Endothelial cell of umbilical vein (primary cell): ENCODE measurements around the gene TXNDC17. TPM values are rescaled to one million over a fixed set of nuclear protein-coding genes. Genes with fewer than 3 reads are reported as not detected.

Source experiments
- BruUV-seq: library from RNA; stranded (reverse); fragments of 400-500 nt; replicated peaks from 2 replicates; lab custom pipeline; 2021; lab: Mats Ljungman, UMichigan
- CTCF ChIA-PET: fragments of 300-600, 350-600 bp; sonication (Branson Sonifier 250); formaldehyde crosslinking; loops from one replicate; lab custom pipeline; 2021; ENCODE audit warnings: antibody characterized with exemption, inconsistent platforms; lab: Charles Lee
- POLR2A ChIA-PET: fragments of 300-600, 350-600 bp; sonication (Branson Sonifier 250); formaldehyde crosslinking; loops from one replicate; lab custom pipeline; 2021; ENCODE audit warnings: antibody characterized with exemption, inconsistent platforms; lab: Charles Lee
- DNase-seq: peaks from one replicate; pipeline ENCODE4 v3.0.0-alpha.2; 2011; ENCODE audit warnings: low read depth, low spot score
- FAIRE-seq: peaks from 2 replicates; lab custom pipeline; 2011; peaks lifted over from hg19 to GRCh38; lab: Jason Lieb, UNC
- H2AFZ ChIP-seq: 2 replicates; pipeline ENCODE4 v1.6.0; 2012; ENCODE audit warnings: low read depth, low read length, control low read depth, inconsistent platforms
- H3K27ac ChIP-seq: 2 replicates; pipeline ENCODE4 v1.5.1; 2011; ENCODE audit warnings: low read depth, mild to moderate bottlenecking, control low read depth, low read length, moderate library complexity; ENCODE audit not compliant: insufficient read depth
- H3K27me3 ChIP-seq, 2 experiments: 2 replicates each; pipeline versions ENCODE4 v1.6.0 to v1.6.1; 2011; ENCODE audit warnings: low read length in 2 of 2, mixed read lengths in 1 of 2; ENCODE audit not compliant: control insufficient read depth in 2 of 2, insufficient read depth in 2 of 2
- H3K36me3 ChIP-seq, 2 experiments: 2 replicates in 1 of 2; 3 replicates in 1 of 2; pipeline ENCODE4 v1.5.1; 2011; ENCODE audit warnings: low read length in 2 of 2, mild to moderate bottlenecking in 1 of 2, moderate library complexity in 1 of 2; ENCODE audit not compliant: control insufficient read depth in 2 of 2, insufficient read depth in 2 of 2; ENCODE audit errors: extremely low read depth in 1 of 2
- H3K4me1 ChIP-seq: 3 replicates; pipeline ENCODE4 v1.5.1; 2011; ENCODE audit warnings: mild to moderate bottlenecking, low read length; ENCODE audit not compliant: control insufficient read depth, insufficient read depth; ENCODE audit errors: extremely low read depth
- H3K4me2 ChIP-seq: 2 replicates; pipeline ENCODE4 v1.6.1; 2011; ENCODE audit warnings: low read length, control low read depth, mixed read lengths; ENCODE audit not compliant: insufficient read depth
- H3K4me3 ChIP-seq, 3 experiments: fragments of 200-600 bp in 1 of 3; sonication (generic), shearing (Covaris generic) in 1 of 3; replicated peaks in 1 of 3; 2 replicates each; pipeline ENCODE4 v1.5.1; 2011 to 2016; ENCODE audit warnings: control low read depth in 3 of 3, low read length in 3 of 3, mild to moderate bottlenecking in 2 of 3, inconsistent platforms in 1 of 3, low read depth in 1 of 3, moderate library complexity in 1 of 3; ENCODE audit not compliant: insufficient read depth in 1 of 3
- H3K79me2 ChIP-seq: 2 replicates; pipeline ENCODE4 v1.6.0; 2012; ENCODE audit warnings: low read length, inconsistent platforms; ENCODE audit not compliant: control insufficient read depth, insufficient read depth
- H3K9ac ChIP-seq: replicated peaks from 2 replicates; pipeline ENCODE3; 2011; ENCODE audit warnings: low read length, control low read depth; ENCODE audit not compliant: insufficient read depth; ENCODE audit errors: extremely low read depth
- H3K9me1 ChIP-seq: replicated peaks from 3 replicates; pipeline ENCODE4 v1.6.0; 2011; ENCODE audit warnings: mild to moderate bottlenecking, low read length; ENCODE audit not compliant: control insufficient read depth, insufficient read depth; ENCODE audit errors: extremely low read depth
- H3K9me3 ChIP-seq: replicated peaks from 2 replicates; pipeline ENCODE4 v1.5.1; 2012; ENCODE audit warnings: low read length, inconsistent platforms; ENCODE audit not compliant: control insufficient read depth, insufficient read depth
- H4K20me1 ChIP-seq: replicated peaks from 2 replicates; pipeline ENCODE3; 2011; ENCODE audit warnings: mild to moderate bottlenecking, low read length; ENCODE audit not compliant: control insufficient read depth, insufficient read depth; ENCODE audit errors: extremely low read depth
- EZH2 ChIP-seq: IDR thresholded peaks from 2 replicates; pipeline ENCODE4 v1.6.1; 2012; ENCODE audit warnings: borderline replicate concordance, low read depth, mild to moderate bottlenecking, moderate library complexity, low read length, inconsistent platforms; ENCODE audit not compliant: severe bottlenecking
- FOS ChIP-seq: IDR thresholded peaks from 2 replicates; pipeline ENCODE4 v1.6.1; 2011; ENCODE audit warnings: mild to moderate bottlenecking, low read length, moderate library complexity, borderline replicate concordance; ENCODE audit not compliant: insufficient read depth
- GATA2 ChIP-seq: IDR thresholded peaks from 2 replicates; pipeline ENCODE4 v1.7.0; 2011; ENCODE audit warnings: low read depth, mild to moderate bottlenecking, moderate library complexity, mixed read lengths, low read length; ENCODE audit not compliant: insufficient read length, insufficient read depth
- JUN ChIP-seq: IDR thresholded peaks from 2 replicates; pipeline ENCODE4 v1.6.1; 2011; ENCODE audit warnings: borderline replicate concordance, low read depth; ENCODE audit not compliant: insufficient read length, insufficient read depth
- MAX ChIP-seq: IDR thresholded peaks from 2 replicates; pipeline ENCODE4 v1.6.1; 2011; ENCODE audit not compliant: insufficient read depth, insufficient read length
- MYC ChIP-seq: IDR thresholded peaks from one replicate; pipeline ENCODE4 v1.6.1; 2011; ENCODE audit warnings: mild to moderate bottlenecking, low read depth, low read length
- POLR2A ChIP-seq: IDR thresholded peaks from 2 replicates; pipeline ENCODE4 v1.6.1; 2012; ENCODE audit warnings: low read depth, mild to moderate bottlenecking, control low read depth, low read length
- POLR2AphosphoS5 ChIP-seq: IDR thresholded peaks from 2 replicates; pipeline ENCODE4 v1.6.1; 2012; ENCODE audit warnings: low read depth, mild to moderate bottlenecking, control low read depth, low read length, moderate library complexity; ENCODE audit not compliant: insufficient read depth
- dilution Hi-C: fragments of 300-500 bp; cut with MboI; formaldehyde crosslinking; loops from one replicate; pipeline ENCODE4 v1.15.0; 2019; ENCODE audit warnings: low sequenced_read_pairs; ENCODE audit not compliant: extremely low pct_ligation_motif_present
- intact Hi-C: fragments of 100-400 bp; cut with micrococcal nuclease; formaldehyde crosslinking; loops from one replicate; pipeline ENCODE4 v1.10.0; 2022
- polyA plus RNA-seq, 4 experiments: library from polyadenylated mRNA; depleted of rRNA in 3 of 4; stranded (reverse) in 3 of 4; unstranded in 1 of 4; fragments of >200 nt; gene quantifications; 2 replicates each; pipeline versions ENCODE4 v1.2.1 to v1.2.3, GENCODE V29; 2011 to 2012; ENCODE audit warnings: missing spikeins in 1 of 4
- total RNA-seq: library from RNA; stranded (reverse); gene quantifications from 2 replicates; pipeline ENCODE4 v1.2.3, GENCODE V29; 2021
- TF ChIP-seq, protein P1 (sequence below), 2 donors: IDR thresholded peaks; 1 replicate in 1 of 2; 2 replicates in 1 of 2; pipeline ENCODE4 v1.5.1; 2011; ENCODE audit warnings: low read length in 2 of 2, mild to moderate bottlenecking in 2 of 2, moderate library complexity in 2 of 2, control low read depth in 1 of 2, inconsistent platforms in 1 of 2, low read depth in 1 of 2; ENCODE audit not compliant: insufficient read depth in 1 of 2; ENCODE audit errors: extremely low read depth in 1 of 2

The TXNDC17 gene
- total and polyA plus RNA-seq, 2 donors (not counting 3 experiments of a cell fraction or from before 2014, with no cell fraction given) = 101 to 297 TPM

DNA sequence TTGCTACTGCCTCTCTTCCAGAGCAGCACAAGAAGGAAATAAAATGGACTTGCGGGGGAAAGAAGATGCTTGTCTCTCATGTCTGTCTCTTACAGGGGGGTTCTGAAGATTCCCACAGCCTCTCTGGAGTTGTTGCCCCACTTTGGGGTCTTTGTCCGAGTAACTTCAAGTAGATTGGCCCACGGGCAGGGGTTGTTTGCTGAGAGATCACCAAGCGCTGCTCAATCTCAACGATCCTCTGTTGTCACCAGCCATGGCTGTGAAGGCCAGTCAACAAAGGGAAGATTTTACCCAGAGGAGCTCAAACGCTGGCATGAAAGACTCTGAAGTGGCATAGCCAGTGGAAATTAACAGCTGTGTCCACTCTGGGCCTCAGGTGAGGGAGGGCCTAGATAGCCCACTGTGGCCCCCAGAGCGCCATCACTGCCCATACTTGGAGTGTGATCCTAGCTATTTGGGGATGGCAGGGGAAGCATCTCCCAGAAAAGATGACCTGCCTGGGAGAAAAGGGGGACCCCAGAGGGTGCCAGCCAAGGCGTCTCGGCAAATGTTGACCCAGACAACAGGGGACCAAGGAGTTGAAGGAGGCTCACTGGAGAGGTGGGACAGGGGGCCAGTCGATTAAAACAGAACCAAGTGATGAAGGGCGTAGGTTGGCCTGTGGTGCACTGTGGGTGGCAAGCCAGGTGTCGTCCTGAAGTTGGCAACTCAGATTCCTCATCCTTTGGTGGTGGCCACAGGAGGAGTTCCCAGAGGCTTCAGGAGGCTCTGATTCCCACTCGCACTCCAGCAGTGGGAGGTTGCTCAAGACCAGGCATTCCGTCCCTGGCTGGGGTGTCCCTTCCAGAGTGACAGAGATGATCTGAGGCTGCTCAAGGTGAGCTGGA is 44.3 kb downstream of the TXNDC17 start:
- DNase-seq = no peak
- peaks cover 0 to 3% of the 10 kb centered on the region in 2 experiments for H3K27me3 ChIP-seq
- H3K9me3 ChIP-seq = no peaks in the 10 kb centered on the region
- no peak overlapping the region for H3K4me3 ChIP-seq
- H3K9me1 ChIP-seq = no peaks in the 10 kb centered on the region
- no peak overlapping the region for H3K27ac ChIP-seq
- POLR2A ChIA-PET = no interaction called here
- no peak overlapping the region for H2AFZ ChIP-seq
- no peak overlapping the region for H3K9ac ChIP-seq
- TF ChIP-seq, protein P1, sequence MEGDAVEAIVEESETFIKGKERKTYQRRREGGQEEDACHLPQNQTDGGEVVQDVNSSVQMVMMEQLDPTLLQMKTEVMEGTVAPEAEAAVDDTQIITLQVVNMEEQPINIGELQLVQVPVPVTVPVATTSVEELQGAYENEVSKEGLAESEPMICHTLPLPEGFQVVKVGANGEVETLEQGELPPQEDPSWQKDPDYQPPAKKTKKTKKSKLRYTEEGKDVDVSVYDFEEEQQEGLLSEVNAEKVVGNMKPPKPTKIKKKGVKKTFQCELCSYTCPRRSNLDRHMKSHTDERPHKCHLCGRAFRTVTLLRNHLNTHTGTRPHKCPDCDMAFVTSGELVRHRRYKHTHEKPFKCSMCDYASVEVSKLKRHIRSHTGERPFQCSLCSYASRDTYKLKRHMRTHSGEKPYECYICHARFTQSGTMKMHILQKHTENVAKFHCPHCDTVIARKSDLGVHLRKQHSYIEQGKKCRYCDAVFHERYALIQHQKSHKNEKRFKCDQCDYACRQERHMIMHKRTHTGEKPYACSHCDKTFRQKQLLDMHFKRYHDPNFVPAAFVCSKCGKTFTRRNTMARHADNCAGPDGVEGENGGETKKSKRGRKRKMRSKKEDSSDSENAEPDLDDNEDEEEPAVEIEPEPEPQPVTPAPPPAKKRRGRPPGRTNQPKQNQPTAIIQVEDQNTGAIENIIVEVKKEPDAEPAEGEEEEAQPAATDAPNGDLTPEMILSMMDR (IDR thresholded peaks at IDR 0.05; ENCODE audit: extremely low read depth in 1 of 2, insufficient read depth in 1 of 2, low read depth in 1 of 2, low read length in 2 of 2) = no peak
- TF ChIP-seq EZH2 = no peak
- TF ChIP-seq MAX = no peak
- no peaks in the 10 kb centered on the region for H3K4me1 ChIP-seq
- FAIRE-seq = no peak
- dilution Hi-C loops (no loop called here), intact Hi-C loops (no loop called here)
- CTCF ChIA-PET = interaction anchor here (1.2 to 1.3 kb wide), 3 partner anchors 15 to 158 kb away, joined by 5 to 7 read pairs (median 6); no protein-coding TSS in a partner anchor
- no TSS peak for BruUV-seq
- H4K20me1 ChIP-seq = no peaks in the 10 kb centered on the region
- no peaks in the 10 kb centered on the region for H3K79me2 ChIP-seq
- H3K36me3 ChIP-seq = no peaks in the 10 kb centered on the region
- no peak overlapping the region for H3K4me2 ChIP-seq

GRCh38 chr17:6686026-6686425 is 45.2 kb downstream of the TXNDC17 start:
- Histone ChIP-seq H4K20me1 (no peaks in the 10 kb centered on the region), H3K79me2 (no peaks in the 10 kb centered on the region), H3K4me1 (no peaks in the 10 kb centered on the region), H3K4me2 (no peak overlapping the region), H3K9me3 (no peaks in the 10 kb centered on the region), H3K9me1 (no peaks in the 10 kb centered on the region), H2AFZ (no peak overlapping the region), H3K36me3 (no peaks in the 10 kb centered on the region), H3K9ac (no peak overlapping the region), H3K4me3 (no peak overlapping the region), H3K27ac (no peak overlapping the region), H3K27me3 (peaks cover 0 to 3% of the 10 kb centered on the region in 2 experiments)
- intact Hi-C loops (no loop called here), dilution Hi-C loops (no loop called here)
- no peak for FAIRE-seq
- no TSS peak for BruUV-seq
- ChIA-PET CTCF (no interaction called here), POLR2A (no interaction called here)
- TF ChIP-seq EZH2 (no peak), POLR2AphosphoS5 (no peak), FOS (no peak), JUN (no peak), MAX (no peak), MYC (no peak), GATA2 (no peak), POLR2A (no peak)
- TF ChIP-seq, protein P1 (IDR thresholded peaks at IDR 0.05; ENCODE audit: extremely low read depth in 1 of 2, insufficient read depth in 1 of 2, low read depth in 1 of 2, low read length in 2 of 2) = no peak
- DNase-seq = no peak
